Suprapubic skin (tissue), 4 donors: ENCODE measurements around the gene LTA4H. TPM values are rescaled to one million over a fixed set of nuclear protein-coding genes. Genes with fewer than 3 reads are reported as not detected.

Experiments used
- DNase-seq, 2 donors: peaks; one replicate each; pipeline ENCODE4 v3.0.0-alpha.2; 2019; ENCODE audit warnings: low spot score in 2 of 2
- H3K27ac ChIP-seq: fragments of 200-600 bp; sonication (generic); one replicate; pipeline ENCODE4 v1.5.1; 2019
- H3K27me3 ChIP-seq: fragments of 200-600 bp; sonication (generic); one replicate; pipeline ENCODE4 v1.5.1; 2019
- H3K36me3 ChIP-seq: fragments of 200-600 bp; sonication (generic); one replicate; pipeline ENCODE4 v1.5.1; 2019
- H3K4me1 ChIP-seq: fragments of 200-600 bp; sonication (generic); one replicate; pipeline ENCODE4 v1.5.1; 2019
- H3K4me3 ChIP-seq: fragments of 200-600 bp; sonication (generic); one replicate; pipeline ENCODE4 v1.5.1; 2019; ENCODE audit warnings: mild to moderate bottlenecking
- H3K9me3 ChIP-seq: fragments of 200-600 bp; sonication (generic); one replicate; pipeline ENCODE4 v1.5.1; 2019
- CTCF ChIP-seq, 2 donors: fragments of 200-600 bp in 1 of 2; fragments of 450-650 bp in 1 of 2; sonication (generic) in 1 of 2; IDR thresholded peaks; one replicate each; pipeline ENCODE4 v1.5.1; 2016 to 2019; ENCODE audit warnings: antibody characterized with exemption in 2 of 2, mild to moderate bottlenecking in 1 of 2, moderate library complexity in 1 of 2
- EP300 ChIP-seq: sonication (generic); formaldehyde crosslinking; IDR thresholded peaks from one replicate; pipeline ENCODE4 v1.6.1; 2017; ENCODE audit warnings: antibody characterized with exemption
- POLR2A ChIP-seq, 2 donors: fragments of 450-650 bp; IDR thresholded peaks; one replicate each; pipeline ENCODE4 v1.6.1; 2017; ENCODE audit warnings: antibody characterized with exemption in 2 of 2, mild to moderate bottlenecking in 2 of 2, moderate library complexity in 2 of 2
- POLR2AphosphoS5 ChIP-seq, 3 donors: sonication (generic); formaldehyde crosslinking; IDR thresholded peaks; one replicate each; pipeline ENCODE4 v1.6.1; 2017; ENCODE audit warnings: antibody characterized with exemption in 3 of 3
- WGBS: methylation state at CpG from one replicate; pipeline ENCODE4 v1.1.5; 2018; 5-methylcytosine and 5-hydroxymethylcytosine counted together
- total RNA-seq, 4 donors: library from RNA; depleted of rRNA; stranded (reverse); fragments of >200 nt; gene quantifications; one replicate each; pipeline ENCODE4 v1.1.0, GENCODE V29; 2016

The LTA4H gene
- total RNA-seq, 4 donors from 2014 or later, result 61.8 to 89.7 (median 80.1) TPM

- Histone ChIP-seq H3K27ac (no peak overlapping the region), H3K36me3 (peaks cover 56% of the 10 kb centered on the region), H3K4me1 (no peaks in the 10 kb centered on the region), H3K27me3 (no peaks in the 10 kb centered on the region), H3K9me3 (no peaks in the 10 kb centered on the region), H3K4me3 (no peak overlapping the region)
- no peak for TF ChIP-seq POLR2A (IDR thresholded peaks at IDR 0.05)
- TF ChIP-seq EP300, result no peak
- no peak for TF ChIP-seq POLR2AphosphoS5 (IDR thresholded peaks at IDR 0.05)
- TF ChIP-seq CTCF (IDR thresholded peaks at IDR 0.05), result no peak
- no peak for DNase-seq
- WGBS, result 68% methylated on average over 1 of the region's 1 CpG
Measured at GRCh38 chr12:96026331-96026730, 9.1 kb downstream of the LTA4H start.

GRCh38 chr12:96025518-96025917, 9.9 kb downstream of the LTA4H start:
- Histone ChIP-seq H3K4me3 (no peak overlapping the region), H3K27me3 (no peaks in the 10 kb centered on the region), H3K27ac (no peak overlapping the region), H3K9me3 (no peaks in the 10 kb centered on the region), H3K36me3 (peaks cover 59% of the 10 kb centered on the region), H3K4me1 (no peaks in the 10 kb centered on the region)
- no peak for DNase-seq
- TF ChIP-seq POLR2A (IDR thresholded peaks at IDR 0.05), result no peak
- no peak for TF ChIP-seq EP300
- TF ChIP-seq CTCF (IDR thresholded peaks at IDR 0.05), result no peak
- TF ChIP-seq POLR2AphosphoS5 (IDR thresholded peaks at IDR 0.05), result no peak
- WGBS, result 98% methylated on average over 4 of the region's 4 CpGs

GRCh38 chr12:96020314-96021003, 14.9 kb downstream of the LTA4H start:
- H3K27ac ChIP-seq, result no peak overlapping the region
- TF ChIP-seq POLR2AphosphoS5 (IDR thresholded peaks at IDR 0.05) (no peak), EP300 (no peak)
- no peak for DNase-seq
- H3K9me3 ChIP-seq, result no peaks in the 10 kb centered on the region
- H3K4me1 ChIP-seq, result no peaks in the 10 kb centered on the region
- H3K4me3 ChIP-seq, result no peak overlapping the region
- peaks cover 78% of the 10 kb centered on the region for H3K36me3 ChIP-seq
- H3K27me3 ChIP-seq, result no peaks in the 10 kb centered on the region
- 83% methylated on average over 3 of the region's 3 CpGs for WGBS

GRCh38 chr12:96015672-96016071, 19.7 kb downstream of the LTA4H start:
- H3K4me3 ChIP-seq, result no peak overlapping the region
- H3K9me3 ChIP-seq, result no peaks in the 10 kb centered on the region
- no peak for DNase-seq
- no peak for TF ChIP-seq EP300
- H3K36me3 ChIP-seq, result peaks cover 74% of the 10 kb centered on the region
- H3K27me3 ChIP-seq, result no peaks in the 10 kb centered on the region
- no peaks in the 10 kb centered on the region for H3K4me1 ChIP-seq
- no peak overlapping the region for H3K27ac ChIP-seq
- WGBS, result 82% methylated on average over 5 of the region's 5 CpGs

GRCh38 chr12:96014943-96015599, 20.3 kb downstream of the LTA4H start:
- H3K9me3 ChIP-seq, result no peaks in the 10 kb centered on the region
- no peak overlapping the region for H3K4me3 ChIP-seq
- H3K27me3 ChIP-seq, result no peaks in the 10 kb centered on the region
- 86% methylated on average over 3 of the region's 3 CpGs for WGBS
- H3K27ac ChIP-seq, result no peak overlapping the region
- TF ChIP-seq POLR2A (IDR thresholded peaks at IDR 0.05) (no peak), EP300 (no peak), CTCF (IDR thresholded peaks at IDR 0.05) (no peak), POLR2AphosphoS5 (IDR thresholded peaks at IDR 0.05) (no peak)
- DNase-seq, result no peak
- no peaks in the 10 kb centered on the region for H3K4me1 ChIP-seq
- H3K36me3 ChIP-seq, result peaks cover 79% of the 10 kb centered on the region

- Histone ChIP-seq H3K36me3 (peaks cover 87% of the 10 kb centered on the region), H3K4me3 (no peak overlapping the region), H3K27ac (no peak overlapping the region), H3K9me3 (no peaks in the 10 kb centered on the region), H3K4me1 (no peaks in the 10 kb centered on the region), H3K27me3 (no peaks in the 10 kb centered on the region)
- TF ChIP-seq CTCF (IDR thresholded peaks at IDR 0.05) (no peak), POLR2A (IDR thresholded peaks at IDR 0.05) (no peak), EP300 (no peak), POLR2AphosphoS5 (IDR thresholded peaks at IDR 0.05) (no peak)
- DNase-seq, result no peak
- WGBS, result 17% methylated on average over 1 of the region's 1 CpG
Measured at GRCh38 chr12:96007729-96008128, 27.7 kb downstream of the LTA4H start.
